SK-N-SH (cell line): ENCODE results near the gene MOB2.

Experiments used
- EP300 ChIP-seq, 2 experiments: IDR thresholded peaks; 2 replicates each; pipeline versions ENCODE4 v1.4.0 to v1.6.1; 2012; ENCODE audit warnings: borderline replicate concordance in 1 of 2, low read depth in 1 of 2, low read length in 1 of 2
- FOXM1 ChIP-seq: IDR thresholded peaks from 2 replicates; pipeline ENCODE4 v1.4.0; 2012; ENCODE audit warnings: low read depth, mild to moderate bottlenecking
- GABPA ChIP-seq: IDR thresholded peaks from 2 replicates; pipeline ENCODE4 v1.4.0; 2012; ENCODE audit warnings: low read depth, mild to moderate bottlenecking
- GATA2 ChIP-seq: sonication (generic); formaldehyde crosslinking; IDR thresholded peaks from 2 replicates; pipeline ENCODE4 v1.5.0; 2020; ENCODE audit warnings: mild to moderate bottlenecking, missing genetic modification reagents
- NRF1 ChIP-seq: IDR thresholded peaks from 2 replicates; pipeline ENCODE4 v1.6.1; 2012; ENCODE audit warnings: low read depth, mild to moderate bottlenecking, low read length
- POLR2AphosphoS5 ChIP-seq: IDR thresholded peaks from 2 replicates; pipeline ENCODE4 v1.6.1; 2012; ENCODE audit warnings: low read depth, low read length
- RAD21 ChIP-seq: IDR thresholded peaks from 2 replicates; pipeline ENCODE4 v1.6.1; 2012; ENCODE audit warnings: mild to moderate bottlenecking, low read length
- SIN3A ChIP-seq: IDR thresholded peaks from 2 replicates; pipeline ENCODE4 v1.6.1; 2012; ENCODE audit warnings: low read depth, mild to moderate bottlenecking, low read length, moderate library complexity, borderline replicate concordance
- TAF1 ChIP-seq: IDR thresholded peaks from 2 replicates; pipeline ENCODE4 v1.6.1; 2012; ENCODE audit warnings: low read depth, mild to moderate bottlenecking, low read length, moderate library complexity, borderline replicate concordance
- YY1 ChIP-seq: IDR thresholded peaks from 2 replicates; pipeline ENCODE4 v1.4.0; 2012; ENCODE audit warnings: low read depth, mild to moderate bottlenecking
- TF ChIP-seq, protein P1 (sequence below): IDR thresholded peaks from 2 replicates; pipeline ENCODE4 v1.6.1; 2012; ENCODE audit warnings: mild to moderate bottlenecking, low read depth, low read length, moderate library complexity
- TF ChIP-seq, protein P2 (sequence below): fragments of 200-600 bp; sonication (generic); IDR thresholded peaks from 2 replicates; pipeline ENCODE4 v1.6.1; 2017; ENCODE audit warnings: antibody characterized with exemption, mild to moderate bottlenecking, moderate library complexity
- TF ChIP-seq, protein P3 (sequence below): IDR thresholded peaks from 2 replicates; pipeline ENCODE4 v1.4.0; 2012; ENCODE audit warnings: low read depth

GRCh38 chr11:1455032-1455762 is 31.4 kb downstream of the MOB2 start:
- TF ChIP-seq YY1 (no peak), POLR2AphosphoS5 (no peak), FOXM1 (no peak), GABPA (no peak), EP300 (IDR thresholded peaks at IDR 0.05; ENCODE audit: borderline replicate concordance in 1 of 2, low read depth in 1 of 2, low read length in 1 of 2) (no peak), GATA2 (CRISPR knock-in tag) (no peak), TAF1 (no peak), SIN3A (no peak), NRF1 (no peak), RAD21 (no peak)
- TF ChIP-seq, protein P1, sequence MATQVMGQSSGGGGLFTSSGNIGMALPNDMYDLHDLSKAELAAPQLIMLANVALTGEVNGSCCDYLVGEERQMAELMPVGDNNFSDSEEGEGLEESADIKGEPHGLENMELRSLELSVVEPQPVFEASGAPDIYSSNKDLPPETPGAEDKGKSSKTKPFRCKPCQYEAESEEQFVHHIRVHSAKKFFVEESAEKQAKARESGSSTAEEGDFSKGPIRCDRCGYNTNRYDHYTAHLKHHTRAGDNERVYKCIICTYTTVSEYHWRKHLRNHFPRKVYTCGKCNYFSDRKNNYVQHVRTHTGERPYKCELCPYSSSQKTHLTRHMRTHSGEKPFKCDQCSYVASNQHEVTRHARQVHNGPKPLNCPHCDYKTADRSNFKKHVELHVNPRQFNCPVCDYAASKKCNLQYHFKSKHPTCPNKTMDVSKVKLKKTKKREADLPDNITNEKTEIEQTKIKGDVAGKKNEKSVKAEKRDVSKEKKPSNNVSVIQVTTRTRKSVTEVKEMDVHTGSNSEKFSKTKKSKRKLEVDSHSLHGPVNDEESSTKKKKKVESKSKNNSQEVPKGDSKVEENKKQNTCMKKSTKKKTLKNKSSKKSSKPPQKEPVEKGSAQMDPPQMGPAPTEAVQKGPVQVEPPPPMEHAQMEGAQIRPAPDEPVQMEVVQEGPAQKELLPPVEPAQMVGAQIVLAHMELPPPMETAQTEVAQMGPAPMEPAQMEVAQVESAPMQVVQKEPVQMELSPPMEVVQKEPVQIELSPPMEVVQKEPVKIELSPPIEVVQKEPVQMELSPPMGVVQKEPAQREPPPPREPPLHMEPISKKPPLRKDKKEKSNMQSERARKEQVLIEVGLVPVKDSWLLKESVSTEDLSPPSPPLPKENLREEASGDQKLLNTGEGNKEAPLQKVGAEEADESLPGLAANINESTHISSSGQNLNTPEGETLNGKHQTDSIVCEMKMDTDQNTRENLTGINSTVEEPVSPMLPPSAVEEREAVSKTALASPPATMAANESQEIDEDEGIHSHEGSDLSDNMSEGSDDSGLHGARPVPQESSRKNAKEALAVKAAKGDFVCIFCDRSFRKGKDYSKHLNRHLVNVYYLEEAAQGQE, result no peak
- TF ChIP-seq, protein P2, sequence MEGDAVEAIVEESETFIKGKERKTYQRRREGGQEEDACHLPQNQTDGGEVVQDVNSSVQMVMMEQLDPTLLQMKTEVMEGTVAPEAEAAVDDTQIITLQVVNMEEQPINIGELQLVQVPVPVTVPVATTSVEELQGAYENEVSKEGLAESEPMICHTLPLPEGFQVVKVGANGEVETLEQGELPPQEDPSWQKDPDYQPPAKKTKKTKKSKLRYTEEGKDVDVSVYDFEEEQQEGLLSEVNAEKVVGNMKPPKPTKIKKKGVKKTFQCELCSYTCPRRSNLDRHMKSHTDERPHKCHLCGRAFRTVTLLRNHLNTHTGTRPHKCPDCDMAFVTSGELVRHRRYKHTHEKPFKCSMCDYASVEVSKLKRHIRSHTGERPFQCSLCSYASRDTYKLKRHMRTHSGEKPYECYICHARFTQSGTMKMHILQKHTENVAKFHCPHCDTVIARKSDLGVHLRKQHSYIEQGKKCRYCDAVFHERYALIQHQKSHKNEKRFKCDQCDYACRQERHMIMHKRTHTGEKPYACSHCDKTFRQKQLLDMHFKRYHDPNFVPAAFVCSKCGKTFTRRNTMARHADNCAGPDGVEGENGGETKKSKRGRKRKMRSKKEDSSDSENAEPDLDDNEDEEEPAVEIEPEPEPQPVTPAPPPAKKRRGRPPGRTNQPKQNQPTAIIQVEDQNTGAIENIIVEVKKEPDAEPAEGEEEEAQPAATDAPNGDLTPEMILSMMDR, result no peak
- TF ChIP-seq, protein P3, sequence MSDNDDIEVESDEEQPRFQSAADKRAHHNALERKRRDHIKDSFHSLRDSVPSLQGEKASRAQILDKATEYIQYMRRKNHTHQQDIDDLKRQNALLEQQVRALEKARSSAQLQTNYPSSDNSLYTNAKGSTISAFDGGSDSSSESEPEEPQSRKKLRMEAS, result no peak
